Activated CD8-positive, alpha-beta memory T cell treated with anti-CD3 and anti-CD28 coated beads for 24 hours (primary cell): ENCODE data around the gene FAM193A.
"Not testable (repeated sequence)": the region's sequence is repeated elsewhere in the genome, so short reads cannot be mapped to it uniquely, and the experiment has no call there.

Experiments used
- DNase-seq: peaks from one replicate; pipeline ENCODE4 v3.0.0-alpha.2; 2020

The FAM193A gene

DNA sequence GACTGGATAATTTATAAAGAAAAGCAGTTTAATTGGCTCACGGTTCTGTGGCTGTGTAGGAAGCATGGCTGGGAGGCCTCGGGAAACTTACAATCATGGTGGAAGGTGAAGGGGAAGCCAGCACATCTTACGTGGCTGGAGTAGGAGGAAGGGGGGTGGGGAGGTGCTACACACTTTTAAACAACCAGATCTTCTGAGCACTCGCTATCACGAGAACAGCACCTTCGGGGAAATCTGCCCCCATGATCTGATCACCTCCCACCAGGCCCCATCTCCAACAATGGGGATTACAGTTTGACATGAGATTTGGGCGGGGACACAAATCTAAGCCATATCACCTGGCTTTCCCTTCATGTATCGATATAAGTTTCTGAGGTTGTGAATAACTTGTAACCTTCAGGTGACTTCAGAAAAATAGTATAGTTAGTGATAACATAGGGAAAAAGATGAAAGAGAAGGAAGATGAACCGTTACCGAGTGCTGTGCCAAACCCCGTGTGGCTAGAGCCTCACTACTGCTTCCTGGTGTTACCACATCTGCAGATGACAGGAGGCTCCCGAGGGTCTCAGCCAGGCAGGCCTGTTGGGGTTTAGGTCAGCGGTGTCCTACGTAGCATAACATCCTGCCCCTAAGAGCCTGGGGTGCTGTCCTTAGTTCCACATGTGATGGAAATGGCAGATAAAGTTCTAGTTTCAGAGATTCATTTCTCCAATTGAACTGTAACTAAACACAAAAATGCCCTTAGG, 116.1 kb downstream of the FAM193A start:
- DNase-seq = peak; percentile 47

GRCh38 chr4:2660596-2661211, 124.3 kb downstream of the FAM193A start:
- no peak for DNase-seq

DNA sequence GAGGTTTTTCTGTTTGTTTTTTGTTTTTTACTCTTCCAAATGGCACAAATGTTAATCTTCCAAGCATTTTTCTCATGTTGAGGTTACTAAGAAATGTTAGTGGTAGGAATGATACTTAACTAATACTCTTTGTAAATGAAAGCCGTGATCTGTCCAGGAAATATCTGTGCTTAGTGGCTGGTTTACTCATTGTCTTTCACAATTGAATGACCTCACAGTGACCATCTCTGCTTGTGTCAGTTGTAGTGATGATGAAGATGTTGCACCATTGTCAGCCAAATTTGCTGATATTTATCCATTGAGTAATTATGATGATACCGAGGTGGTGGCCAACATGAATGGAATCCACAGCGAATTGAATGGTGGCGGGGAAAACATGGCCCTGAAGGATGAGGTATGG, 126.2 kb downstream of the FAM193A start:
- DNase-seq = no peak

GRCh38 chr4:2663275-2663674, 126.8 kb downstream of the FAM193A start:
- DNase-seq = no peak

DNA sequence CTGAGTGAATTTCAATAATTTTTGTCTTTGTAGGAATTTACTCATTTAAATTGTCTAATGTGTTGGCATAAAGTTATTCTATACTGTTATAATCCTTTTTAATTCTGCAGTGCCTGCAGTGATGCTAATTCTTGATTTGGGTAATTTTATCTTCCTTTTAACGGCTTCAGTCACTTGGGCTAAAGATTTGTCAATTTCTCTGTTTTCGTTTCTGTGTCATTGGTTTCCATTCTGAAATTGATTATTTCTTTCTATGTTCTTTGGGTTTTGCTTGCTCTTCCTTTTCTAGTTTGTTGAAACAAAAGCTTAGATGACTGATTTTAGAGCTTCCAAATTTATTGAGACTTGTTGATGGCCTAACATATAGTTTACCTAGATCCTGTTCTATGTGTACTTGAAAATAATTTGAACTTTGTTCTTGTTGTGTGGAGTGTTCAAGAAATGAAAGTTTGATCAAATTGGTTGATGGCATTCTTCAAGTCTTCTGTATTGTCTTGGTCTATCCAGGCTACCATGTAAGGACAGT, 130.3 kb downstream of the FAM193A start:
- DNase-seq = no peak

DNA sequence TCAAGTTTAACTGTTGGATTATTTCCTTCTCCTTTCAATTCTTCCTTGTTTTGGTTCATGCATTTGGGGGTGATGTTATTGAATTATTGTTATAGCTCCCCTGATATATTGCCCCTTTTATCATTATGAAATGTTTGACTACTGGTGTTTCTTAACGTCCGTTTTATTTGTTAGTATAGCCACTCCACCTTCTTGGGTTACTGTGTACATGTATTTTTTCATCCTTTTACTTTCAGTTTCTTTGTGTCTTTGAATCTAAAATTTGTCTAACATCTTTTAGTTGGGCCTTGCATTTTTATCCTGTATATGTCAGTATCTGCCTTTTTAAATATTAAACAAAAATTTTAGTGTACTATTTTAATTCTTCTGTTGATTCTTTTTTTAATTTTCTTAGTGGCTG, 131.0 kb downstream of the FAM193A start:
- no peak for DNase-seq

DNA sequence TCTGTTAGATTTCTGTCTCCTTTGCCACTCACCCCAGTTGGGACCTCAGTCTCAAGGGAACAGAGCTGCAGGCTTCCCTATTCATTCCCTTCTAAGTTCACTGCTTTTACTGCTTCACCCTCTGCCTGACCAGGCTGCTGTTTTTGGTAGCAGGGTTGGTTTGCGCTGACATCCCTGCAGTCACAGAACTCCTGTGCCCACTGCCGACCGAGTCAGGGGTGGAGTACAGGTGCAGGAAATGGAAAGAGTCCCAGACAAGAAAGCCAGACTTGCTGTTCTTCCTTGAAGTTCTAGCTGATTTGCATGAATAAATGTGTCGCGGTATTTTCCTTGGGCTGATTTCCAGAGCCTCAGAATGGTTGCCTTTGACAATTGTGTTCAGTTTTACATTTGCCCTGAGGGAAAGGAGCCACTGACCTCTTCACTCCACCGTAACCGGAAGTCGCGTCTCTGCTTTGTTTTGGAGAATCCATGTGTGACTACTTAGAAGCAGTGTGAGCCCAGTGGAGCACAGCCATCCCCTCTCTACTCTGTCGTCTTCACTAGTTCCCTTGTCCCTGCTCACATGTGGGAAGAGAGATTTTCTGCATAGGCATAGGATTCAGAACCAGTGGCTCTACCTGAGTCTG, 134.9 kb downstream of the FAM193A start:
- DNase-seq = no peak

DNA sequence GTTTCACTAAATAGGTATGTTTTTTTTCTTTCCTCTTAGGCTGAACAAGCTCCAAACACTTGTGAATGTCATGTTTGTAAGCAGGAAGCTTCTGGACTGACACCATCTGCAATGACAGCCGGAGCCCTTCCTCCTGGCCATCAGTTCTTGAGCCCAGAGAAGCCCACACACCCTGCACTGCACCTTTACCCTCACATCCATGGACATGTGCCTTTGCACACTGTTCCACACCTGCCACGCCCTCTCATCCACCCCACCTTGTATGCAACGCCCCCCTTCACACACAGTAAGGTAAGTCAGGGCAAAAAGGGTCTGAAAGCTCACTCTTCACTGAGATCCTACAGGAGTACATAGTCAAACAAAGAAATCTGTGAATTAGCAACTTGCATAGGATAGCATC, 135.6 kb downstream of the FAM193A start:
- no peak for DNase-seq

DNA sequence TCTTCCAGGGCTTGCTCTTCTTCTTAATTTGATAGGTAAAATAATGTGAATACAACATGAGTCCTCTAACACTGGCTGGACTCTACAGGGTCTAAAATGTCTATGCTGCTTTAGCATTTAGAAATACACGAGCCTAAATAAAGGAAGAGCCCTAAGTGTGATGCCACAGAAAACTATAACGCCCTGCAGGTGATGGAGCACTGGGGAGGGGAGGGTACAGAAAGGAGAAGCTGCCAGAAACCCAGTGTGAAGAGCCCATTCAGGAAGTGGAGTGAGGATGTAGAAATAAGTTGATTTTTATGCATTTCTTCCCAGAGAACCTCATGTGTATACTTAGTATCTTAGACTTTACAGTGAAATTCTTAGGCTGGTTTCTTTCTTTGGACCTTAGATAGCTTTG, 136.3 kb downstream of the FAM193A start:
- DNase-seq = no peak

DNA sequence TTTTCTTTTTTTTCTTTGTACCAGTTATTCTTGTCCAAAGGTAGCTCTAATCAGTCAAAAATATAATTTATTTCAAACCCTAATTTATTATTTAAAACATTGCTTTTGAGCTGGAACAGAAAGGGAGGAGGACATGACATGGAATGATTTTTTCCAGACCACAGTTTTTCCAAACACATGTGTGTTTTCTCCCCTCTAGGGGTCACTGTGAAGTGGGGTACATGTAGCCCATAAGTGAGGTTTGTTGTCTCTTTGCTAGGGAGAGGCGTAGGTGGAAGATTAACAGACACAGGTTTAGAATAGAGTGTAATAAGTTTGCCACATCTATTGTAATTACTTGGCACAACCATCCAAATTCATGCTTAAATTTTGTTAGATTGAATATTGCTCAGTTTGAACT, 136.7 kb downstream of the FAM193A start:
- no peak for DNase-seq

DNA sequence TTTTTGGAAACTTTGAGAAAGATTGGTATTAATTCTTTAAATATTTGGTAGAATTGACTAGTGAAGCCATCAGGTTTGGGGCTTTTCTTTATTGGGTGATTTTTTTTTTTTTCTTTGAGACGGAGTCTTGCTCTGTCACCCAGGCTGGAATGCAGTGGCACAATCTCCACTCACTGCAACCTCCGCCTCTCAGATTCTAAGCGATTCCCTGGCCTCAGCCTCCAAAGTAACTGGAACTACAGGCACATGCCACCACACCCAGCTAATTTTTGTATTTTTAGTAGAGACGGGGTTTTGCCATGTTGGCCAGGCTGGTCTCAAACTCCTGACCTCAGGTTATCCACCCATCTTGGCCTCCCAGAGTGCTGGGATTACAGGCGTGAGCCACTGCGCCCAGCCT, 143.3 kb downstream of the FAM193A start:
- DNase-seq = not testable (repeated sequence)

DNA sequence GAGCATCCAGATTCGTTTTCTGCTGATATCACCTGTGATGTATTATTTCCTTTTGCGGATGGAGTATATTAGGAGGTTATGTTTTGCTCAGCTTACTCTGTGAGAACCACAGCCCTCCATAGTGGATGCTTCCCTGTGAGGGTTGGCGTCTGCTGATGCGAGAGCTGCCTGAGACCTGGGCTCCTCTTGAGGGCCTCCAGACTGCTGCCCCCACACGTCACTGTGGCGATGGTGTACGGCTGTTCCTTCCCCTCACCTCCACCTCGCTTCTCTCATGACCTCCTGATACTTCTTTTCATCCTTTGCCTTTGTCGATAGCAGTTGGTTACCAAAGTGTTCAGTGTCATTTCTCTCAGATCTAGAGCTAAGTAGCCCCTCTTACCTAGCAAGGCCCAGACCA, 148.0 kb downstream of the FAM193A start:
- DNase-seq = no peak

DNA sequence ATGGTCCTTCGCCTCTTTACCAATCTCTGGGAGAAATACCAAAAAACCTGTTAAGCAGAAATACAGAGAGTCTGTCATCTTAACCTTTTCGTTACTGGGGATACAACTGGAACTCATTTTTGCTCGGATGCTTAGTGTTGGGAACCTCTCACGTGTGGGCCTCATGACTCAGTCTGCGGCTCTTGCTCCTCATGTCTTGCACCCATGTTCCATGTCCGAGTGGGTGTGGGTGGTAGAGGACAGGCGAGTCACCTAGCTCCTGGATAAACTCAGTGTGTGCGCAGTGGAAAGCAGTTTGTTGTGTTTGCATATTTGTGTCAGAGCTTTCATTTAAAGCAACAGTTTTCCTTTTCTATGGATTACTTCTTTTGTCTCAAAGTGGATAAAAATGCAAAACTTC, 149.1 kb downstream of the FAM193A start:
- DNase-seq = no peak

DNA sequence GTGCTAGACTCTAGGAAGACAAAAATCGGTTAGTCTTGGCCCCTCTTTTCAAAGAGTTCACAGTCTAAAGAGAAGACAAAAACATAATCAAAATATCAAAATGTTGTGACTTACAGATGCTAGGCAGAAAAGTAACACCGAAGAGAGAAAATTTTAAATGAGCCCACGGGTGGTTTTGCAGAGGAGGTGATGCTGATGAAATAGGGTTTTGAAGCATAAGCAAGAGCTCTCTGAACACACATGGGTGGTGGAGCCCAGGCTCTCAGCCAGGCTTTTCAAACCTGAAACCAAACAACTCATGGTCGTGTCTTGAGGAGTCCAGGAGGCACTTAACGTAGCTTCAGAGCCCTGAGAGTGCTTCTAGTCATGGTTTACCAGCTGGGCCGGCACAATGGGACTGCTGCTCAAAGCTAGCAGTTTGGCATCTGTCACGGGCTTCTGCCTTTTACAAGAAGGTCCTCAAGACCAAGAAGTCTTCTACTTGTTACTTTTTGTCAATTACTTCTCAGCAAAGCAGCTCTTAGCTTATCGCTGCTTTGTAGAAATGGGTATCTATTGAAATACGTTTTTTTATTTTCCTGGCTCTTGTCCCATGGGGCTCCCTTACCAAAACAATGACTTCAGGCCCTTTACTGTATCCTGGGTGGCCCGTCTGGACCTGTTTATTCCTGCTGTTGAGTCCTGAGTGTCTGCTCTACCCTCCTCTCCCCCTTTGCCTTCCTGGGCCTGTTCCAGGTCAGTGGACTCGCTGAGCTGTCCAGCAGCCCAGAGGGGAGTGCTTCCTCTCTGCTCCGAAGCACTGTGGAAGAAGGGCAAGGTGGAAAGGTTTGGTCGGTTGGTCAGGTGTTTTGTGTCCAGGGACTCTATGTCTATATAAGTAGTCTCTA, 150.2 kb downstream of the FAM193A start:
- no peak for DNase-seq

DNA sequence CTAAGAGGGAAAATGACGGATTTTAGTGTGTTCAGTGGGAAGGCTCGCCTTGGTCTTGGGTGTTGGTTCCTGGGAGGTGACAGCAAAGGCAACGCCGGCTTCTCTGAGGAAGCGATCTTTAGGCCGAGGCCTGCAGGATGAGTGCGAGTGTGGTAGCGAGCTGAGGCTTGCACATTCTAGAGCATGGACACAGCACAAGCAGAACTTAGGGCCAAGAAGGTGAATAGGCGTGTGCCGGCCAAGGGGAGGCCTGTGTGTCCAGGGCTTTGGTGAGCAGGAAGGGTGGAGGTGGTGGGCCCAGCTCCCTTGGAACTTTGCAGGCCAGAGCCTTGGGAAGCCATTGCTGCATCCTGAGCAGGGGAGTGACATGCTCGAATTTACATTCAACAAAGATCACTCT, 151.8 kb downstream of the FAM193A start:
- DNase-seq = no peak

DNA sequence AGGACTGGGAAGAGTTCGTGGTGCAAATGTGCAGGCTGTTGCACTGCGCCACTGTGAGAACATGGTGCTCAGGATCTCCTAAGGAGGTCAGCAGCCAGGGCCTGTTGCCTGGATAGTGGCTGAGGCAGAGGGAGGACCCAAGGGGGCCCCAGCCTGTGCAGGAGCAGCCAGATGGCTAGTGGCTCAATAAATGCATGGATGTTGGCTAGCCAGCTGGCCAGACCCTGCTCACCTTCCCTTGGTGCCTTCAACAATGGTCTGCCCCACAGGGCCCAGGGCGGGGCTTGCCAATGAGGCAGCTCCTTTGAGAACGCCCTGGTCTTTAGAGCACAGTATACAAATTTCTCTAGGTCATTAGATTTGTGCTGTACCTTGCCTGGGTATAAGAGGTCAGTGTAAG, 152.2 kb downstream of the FAM193A start:
- DNase-seq = no peak

DNA sequence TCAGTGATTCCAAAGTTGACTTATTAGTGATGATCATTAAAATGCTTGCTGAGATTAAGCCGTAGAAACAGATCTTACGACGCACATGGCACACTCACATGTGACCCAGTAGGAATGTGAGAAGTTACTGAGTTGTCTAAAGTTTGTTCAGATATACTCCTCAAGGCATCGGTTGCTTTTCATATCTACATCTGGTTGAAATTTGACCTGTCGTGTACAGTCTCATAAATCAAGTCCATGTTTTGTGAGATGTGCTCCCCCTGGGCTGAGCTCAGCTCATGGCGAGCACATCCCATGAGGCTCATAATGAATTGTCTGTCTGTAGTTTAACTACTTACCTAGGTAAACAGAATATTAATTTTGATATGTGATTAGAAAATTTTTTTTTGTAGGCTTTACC, 152.7 kb downstream of the FAM193A start:
- no peak for DNase-seq

GRCh38 chr4:2689825-2690700, 153.6 kb downstream of the FAM193A start:
- DNase-seq = peak; percentile 76

DNA sequence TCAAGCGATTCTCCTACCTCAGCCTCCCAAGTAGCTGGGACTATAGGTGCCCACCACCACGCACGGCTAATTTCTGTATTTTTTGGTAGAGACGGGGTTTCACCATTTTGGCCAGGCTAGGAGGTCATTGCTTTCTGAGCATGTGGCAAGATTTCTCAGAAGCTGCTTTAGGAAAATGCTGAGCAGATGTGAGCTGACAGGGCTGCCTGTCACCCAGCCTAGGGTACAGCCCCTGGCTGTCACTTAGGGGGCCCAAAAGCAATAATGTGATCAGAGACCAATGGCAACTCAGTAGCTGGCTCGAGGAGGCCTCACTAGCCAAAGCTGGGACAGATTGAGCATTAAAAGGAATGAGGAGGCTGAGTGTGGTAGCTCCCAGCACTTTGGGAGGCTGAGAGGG, 154.9 kb downstream of the FAM193A start:
- DNase-seq = peak; percentile 50

DNA sequence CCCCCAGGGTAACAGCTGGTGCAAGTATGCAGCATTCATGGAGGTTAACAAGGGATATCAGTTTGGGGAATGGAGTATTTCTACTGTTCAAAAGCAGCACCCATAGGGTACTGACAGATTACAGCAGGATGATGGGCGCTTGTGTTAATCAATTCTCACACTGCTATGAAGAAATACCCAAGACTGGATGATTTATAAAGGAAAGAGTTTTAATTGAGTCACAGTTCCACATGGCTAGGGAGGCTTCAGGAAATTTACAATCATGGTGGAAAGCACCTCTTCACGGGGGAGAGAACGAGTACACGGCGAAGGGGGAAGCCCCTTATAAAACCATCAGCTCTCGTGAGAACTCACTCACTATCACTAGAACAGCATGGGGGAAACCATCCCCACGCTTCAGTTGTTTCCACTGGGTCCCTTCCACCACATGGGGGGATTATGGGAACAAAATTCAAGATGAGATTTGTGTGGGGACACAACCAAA, 155.5 kb downstream of the FAM193A start:
- DNase-seq = peak; percentile 58

- DNase-seq = no peak
These were observed 158.2 kb downstream of the FAM193A start for GRCh38 chr4:2694691-2695090.
